Activated T-helper 1 cell treated with Interleukin-2 at 50 U/mL for 16 hours (primary cell): Measurements from ENCODE around the gene USP10.
A peak's percentile ranks its signal among the peaks of the same experiment; 100 is the strongest.

Experiments
- DNase-seq: peaks from one replicate; pipeline ENCODE4 v3.0.0-alpha.2; 2020; ENCODE audit warnings: low read depth

USP10 gene

GRCh38 chr16:84752600-84752999, 52.8 kb downstream of the USP10 start:
- no peak for DNase-seq

GRCh38 chr16:84753412-84754326, 53.9 kb downstream of the USP10 start:
- DNase-seq, result no peak

- peak; percentile 28 for DNase-seq
Measured at GRCh38 chr16:84754353-84754856, 54.6 kb downstream of the USP10 start.

GRCh38 chr16:84754956-84755672, 55.3 kb downstream of the USP10 start:
- DNase-seq, result no peak

GRCh38 chr16:84756830-84757229, 57.0 kb downstream of the USP10 start:
- no peak for DNase-seq

- DNase-seq, result no peak
Measured at GRCh38 chr16:84758627-84759026, 58.8 kb downstream of the USP10 start.

GRCh38 chr16:84759061-84759460, 59.3 kb downstream of the USP10 start:
- no peak for DNase-seq

GRCh38 chr16:84759906-84760305, 60.1 kb downstream of the USP10 start:
- no peak for DNase-seq

GRCh38 chr16:84761448-84762368, 61.9 kb downstream of the USP10 start:
- DNase-seq, result no peak

- no peak for DNase-seq
Measured at GRCh38 chr16:84763164-84763563, 63.4 kb downstream of the USP10 start.

GRCh38 chr16:84763629-84764028, 63.8 kb downstream of the USP10 start:
- no peak for DNase-seq

GRCh38 chr16:84764970-84765369, 65.2 kb downstream of the USP10 start:
- no peak for DNase-seq

GRCh38 chr16:84765616-84766580, 66.1 kb downstream of the USP10 start:
- no peak for DNase-seq

GRCh38 chr16:84766978-84767773, 67.4 kb downstream of the USP10 start:
- DNase-seq, result no peak

GRCh38 chr16:84768061-84768807, 68.4 kb downstream of the USP10 start:
- no peak for DNase-seq

GRCh38 chr16:84768808-84769197, 69.0 kb downstream of the USP10 start:
- no peak for DNase-seq

- DNase-seq, result no peak
Measured at GRCh38 chr16:84769416-84769815, 69.6 kb downstream of the USP10 start.

GRCh38 chr16:84773312-84773711, 73.5 kb downstream of the USP10 start:
- DNase-seq, result no peak

GRCh38 chr16:84774810-84775209, 75.0 kb downstream of the USP10 start:
- DNase-seq, result no peak
